K562 (cell line): ENCODE measurements around the gene ZC3H6. TPM values are rescaled to one million over a fixed set of nuclear protein-coding genes. Genes with fewer than 3 reads are reported as not detected.

ENCODE experiments used
- BRD9 ChIP-seq: fragments of 450-650 bp; IDR thresholded peaks from 2 replicates; pipeline ENCODE4 v1.6.1; 2018; ENCODE audit warnings: low read depth; ENCODE audit not compliant: partially characterized antibody
- DDX20 ChIP-seq: fragments of 450-650 bp; IDR thresholded peaks from 2 replicates; pipeline ENCODE4 v1.6.1; 2016; ENCODE audit warnings: missing genetic modification characterization, low read depth, mild to moderate bottlenecking, missing compliant biosample characterization, moderate library complexity
- E2F4 ChIP-seq: sonication (generic); formaldehyde crosslinking; IDR thresholded peaks from 2 replicates; pipeline ENCODE4 v1.8.0; 2022; ENCODE audit warnings: mild to moderate bottlenecking, low read depth, missing genetic modification reagents
- FOS ChIP-seq: IDR thresholded peaks from 3 replicates; pipeline ENCODE4 v1.6.1; 2011; ENCODE audit not compliant: insufficient read length; ENCODE audit errors: extremely low read depth
- FOXA1 ChIP-seq: fragments of 450-650 bp; IDR thresholded peaks from 2 replicates; pipeline ENCODE4 v1.6.1; 2016; ENCODE audit warnings: mild to moderate bottlenecking, borderline replicate concordance
- GABPB1 ChIP-seq: sonication (generic); formaldehyde crosslinking; IDR thresholded peaks from 2 replicates; pipeline ENCODE4 v1.8.0; 2022; ENCODE audit warnings: mild to moderate bottlenecking, missing genetic modification reagents
- HOXB6 ChIP-seq: fragments of 250-450 bp; sonication (Bioruptor Pico); IDR thresholded peaks from 2 replicates; pipeline ENCODE4 v1.5.1; 2022; ENCODE audit warnings: mild to moderate bottlenecking, borderline replicate concordance
- IFI16 ChIP-seq: fragments of 250-450 bp; sonication (Bioruptor Pico); IDR thresholded peaks from 2 replicates; pipeline ENCODE4 v2.1.2; 2022; ENCODE audit warnings: mild to moderate bottlenecking, inconsistent platforms
- KLF10 ChIP-seq: fragments of 250-450 bp; sonication (Bioruptor Pico); IDR thresholded peaks from 2 replicates; pipeline ENCODE4 v1.6.1; 2021; ENCODE audit warnings: matching md5 sums
- NFIX ChIP-seq: fragments of 250-450 bp; sonication (Bioruptor Pico); IDR thresholded peaks from 2 replicates; pipeline ENCODE4 v1.4.0; 2020; ENCODE audit warnings: low read depth, mild to moderate bottlenecking, moderate library complexity
- RREB1 ChIP-seq: fragments of 250-450 bp; sonication (Bioruptor Pico); IDR thresholded peaks from 2 replicates; pipeline ENCODE4 v1.4.0; 2020
- SLC30A9 ChIP-seq: fragments of 250-450 bp; sonication (Bioruptor Pico); IDR thresholded peaks from 2 replicates; pipeline ENCODE4 v1.8.0; 2022; ENCODE audit warnings: mild to moderate bottlenecking, moderate library complexity
- SRSF3 ChIP-seq: fragments of 200-400 bp; formaldehyde crosslinking; IDR thresholded peaks from 2 replicates; pipeline ENCODE4 v1.6.1; 2016; ENCODE audit warnings: mild to moderate bottlenecking, low read length, moderate library complexity; ENCODE audit not compliant: insufficient read depth
- USF2 ChIP-seq: sonication (generic); formaldehyde crosslinking; IDR thresholded peaks from 2 replicates; pipeline ENCODE4 v1.5.0; 2020; ENCODE audit warnings: missing genetic modification reagents
- ZBTB8A ChIP-seq: fragments of 450-650 bp; IDR thresholded peaks from 2 replicates; pipeline ENCODE4 v1.6.1; 2018; ENCODE audit warnings: mild to moderate bottlenecking, moderate library complexity; ENCODE audit not compliant: partially characterized antibody
- ZNF134 ChIP-seq: fragments of 250-450 bp; sonication (Bioruptor Pico); conservative IDR thresholded peaks from 2 replicates; pipeline ENCODE4 v1.4.0; 2020
- polyA plus RNA-seq, 8 experiments: library from polyadenylated mRNA; depleted of rRNA in 4 of 8; stranded (reverse) in 5 of 8; unstranded in 3 of 8; fragments of >200 nt; fragmentation: Nextera tagmentation in 2 of 8; fragmentation: Illumina TruSeq in 1 of 8; extraction: Ambion mirVana in 2 of 8; extraction: Trizol in 1 of 8; gene quantifications; 2 replicates each; pipeline versions ENCODE4 v1.2.1 to v1.2.3, GENCODE V29; 2011 to 2014; ENCODE audit warnings: inconsistent platforms in 1 of 8, missing spikeins in 1 of 8
- total RNA-seq, 7 experiments: library from RNA; depleted of rRNA in 6 of 7; stranded (reverse); fragments of >200 nt in 6 of 7; fragmentation: Illumina TruSeq in 2 of 7; extraction: Trizol in 2 of 7; gene quantifications; 2 replicates each; pipeline versions ENCODE4 v1.2.1 to v1.2.3, GENCODE V29; 2011 to 2021; ENCODE audit warnings: low replicate concordance in 1 of 7
- TF ChIP-seq, protein P1 (sequence below): sonication (generic); formaldehyde crosslinking; IDR thresholded peaks from 2 replicates; pipeline ENCODE4 v1.8.0; 2022; ENCODE audit warnings: mild to moderate bottlenecking, missing genetic modification reagents, borderline replicate concordance

ZC3H6 gene
- total and polyA plus RNA-seq, 9 of the 15 experiments (the other 6 are each of a cell fraction or from before 2014, with no cell fraction given): 0.45 to 1.9 (median 1.5) TPM

- TF ChIP-seq, protein P1, sequence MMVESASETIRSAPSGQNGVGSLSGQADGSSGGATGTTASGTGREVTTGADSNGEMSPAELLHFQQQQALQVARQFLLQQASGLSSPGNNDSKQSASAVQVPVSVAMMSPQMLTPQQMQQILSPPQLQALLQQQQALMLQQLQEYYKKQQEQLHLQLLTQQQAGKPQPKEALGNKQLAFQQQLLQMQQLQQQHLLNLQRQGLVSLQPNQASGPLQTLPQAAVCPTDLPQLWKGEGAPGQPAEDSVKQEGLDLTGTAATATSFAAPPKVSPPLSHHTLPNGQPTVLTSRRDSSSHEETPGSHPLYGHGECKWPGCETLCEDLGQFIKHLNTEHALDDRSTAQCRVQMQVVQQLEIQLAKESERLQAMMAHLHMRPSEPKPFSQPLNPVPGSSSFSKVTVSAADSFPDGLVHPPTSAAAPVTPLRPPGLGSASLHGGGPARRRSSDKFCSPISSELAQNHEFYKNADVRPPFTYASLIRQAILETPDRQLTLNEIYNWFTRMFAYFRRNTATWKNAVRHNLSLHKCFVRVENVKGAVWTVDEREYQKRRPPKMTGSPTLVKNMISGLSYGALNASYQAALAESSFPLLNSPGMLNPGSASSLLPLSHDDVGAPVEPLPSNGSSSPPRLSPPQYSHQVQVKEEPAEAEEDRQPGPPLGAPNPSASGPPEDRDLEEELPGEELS: no peak
- TF ChIP-seq GABPB1 (CRISPR knock-in tag) (peak; percentile 78; the same call in 1 of the 2 replicates), RREB1 (CRISPR knock-in tag) (no peak), NFIX (CRISPR knock-in tag) (no peak), IFI16 (CRISPR knock-in tag) (no peak), SLC30A9 (CRISPR knock-in tag) (no peak), KLF10 (CRISPR knock-in tag) (no peak), ZNF134 (0 out of 2 replicates have a peak, but pooled peaks have one; percentile 50), BRD9 (no peak), E2F4 (CRISPR knock-in tag) (no peak), ZBTB8A (no peak), SRSF3 (no peak), DDX20 (tag) (no peak), FOS (no peak), FOXA1 (no peak), HOXB6 (CRISPR knock-in tag) (no peak), USF2 (CRISPR knock-in tag) (peak; percentile 80)
Measured at GRCh38 chr2:112254466-112255240, 20.7 kb upstream of the ZC3H6 start, which contains the start of gene ZC3H8 (continued).
